ES-I3 (cell line): Measurements from ENCODE around the gene RB1.

Experiments used
- H3K36me3 ChIP-seq: 2 replicates; pipeline ENCODE4 v1.6.1; 2013; ENCODE audit warnings: mild to moderate bottlenecking, low read length, control low read depth, moderate library complexity; ENCODE audit not compliant: insufficient read depth
- H3K4me1 ChIP-seq: 2 replicates; pipeline ENCODE4 v1.6.1; 2013; ENCODE audit warnings: mild to moderate bottlenecking, control low read depth, low read length; ENCODE audit not compliant: insufficient read depth
- H3K9ac ChIP-seq: 2 replicates; pipeline ENCODE4 v1.6.1; 2013; ENCODE audit warnings: low read depth, mild to moderate bottlenecking, low read length, moderate library complexity
- H3K9me3 ChIP-seq: 2 replicates; pipeline ENCODE4 v1.6.1; 2013; ENCODE audit warnings: mild to moderate bottlenecking, low read length, moderate library complexity; ENCODE audit not compliant: control insufficient read depth, insufficient read depth

Gene RB1

GRCh38 chr13:48488995-48489394 is 185.4 kb downstream of the RB1 start:
- H3K9ac ChIP-seq: no peak overlapping the region
- H3K36me3 ChIP-seq: no peaks in the 10 kb centered on the region
- H3K9me3 ChIP-seq: no peaks in the 10 kb centered on the region
- H3K4me1 ChIP-seq: no peaks in the 10 kb centered on the region

- no peaks in the 10 kb centered on the region for H3K9me3 ChIP-seq
- no peak overlapping the region for H3K9ac ChIP-seq
- H3K36me3 ChIP-seq: no peaks in the 10 kb centered on the region
- H3K4me1 ChIP-seq: no peaks in the 10 kb centered on the region
Observed at GRCh38 chr13:48489666-48490065, 186.1 kb downstream of the RB1 start.

GRCh38 chr13:48490241-48490640 is 186.7 kb downstream of the RB1 start:
- H3K9ac ChIP-seq: no peak overlapping the region
- no peaks in the 10 kb centered on the region for H3K4me1 ChIP-seq
- no peaks in the 10 kb centered on the region for H3K36me3 ChIP-seq
- no peaks in the 10 kb centered on the region for H3K9me3 ChIP-seq

GRCh38 chr13:48491423-48492095 is 188.0 kb downstream of the RB1 start:
- H3K36me3 ChIP-seq: no peaks in the 10 kb centered on the region
- H3K9ac ChIP-seq: no peak overlapping the region
- no peaks in the 10 kb centered on the region for H3K9me3 ChIP-seq
- 0 out of 2 replicates have a peak, but pooled peaks cover 3% of the 10 kb centered on the region for H3K4me1 ChIP-seq

GRCh38 chr13:48492096-48492440 is 188.5 kb downstream of the RB1 start:
- H3K4me1 ChIP-seq: peaks cover 6% of the 10 kb centered on the region; the same call in 1 of the 2 replicates
- H3K9me3 ChIP-seq: no peaks in the 10 kb centered on the region
- H3K9ac ChIP-seq: no peak overlapping the region
- H3K36me3 ChIP-seq: no peaks in the 10 kb centered on the region

GRCh38 chr13:48492470-48493065 is 189.0 kb downstream of the RB1 start:
- Histone ChIP-seq H3K4me1 (peaks cover 6% of the 10 kb centered on the region; the same call in 1 of the 2 replicates), H3K36me3 (no peaks in the 10 kb centered on the region), H3K9me3 (no peaks in the 10 kb centered on the region), H3K9ac (no peak overlapping the region)

GRCh38 chr13:48493066-48493765 is 189.7 kb downstream of the RB1 start:
- H3K4me1 ChIP-seq: peaks cover 6% of the 10 kb centered on the region; the same call in 1 of the 2 replicates
- H3K9ac ChIP-seq: no peak overlapping the region
- no peaks in the 10 kb centered on the region for H3K36me3 ChIP-seq
- no peaks in the 10 kb centered on the region for H3K9me3 ChIP-seq

- no peaks in the 10 kb centered on the region for H3K9me3 ChIP-seq
- no peak overlapping the region for H3K9ac ChIP-seq
- H3K4me1 ChIP-seq: peaks cover 6% of the 10 kb centered on the region; the same call in 1 of the 2 replicates
- no peaks in the 10 kb centered on the region for H3K36me3 ChIP-seq
Observed at GRCh38 chr13:48493851-48494250, 190.3 kb downstream of the RB1 start.

GRCh38 chr13:48494874-48495273 is 191.3 kb downstream of the RB1 start:
- no peaks in the 10 kb centered on the region for H3K36me3 ChIP-seq
- no peaks in the 10 kb centered on the region for H3K9me3 ChIP-seq
- peaks cover 6% of the 10 kb centered on the region; the same call in 1 of the 2 replicates for H3K4me1 ChIP-seq
- no peak overlapping the region for H3K9ac ChIP-seq

- Histone ChIP-seq H3K9me3 (no peaks in the 10 kb centered on the region), H3K4me1 (peaks cover 6% of the 10 kb centered on the region; the same call in 1 of the 2 replicates), H3K36me3 (0 out of 2 replicates have a peak, but pooled peaks cover 3% of the 10 kb centered on the region), H3K9ac (no peak overlapping the region)
Observed at GRCh38 chr13:48496271-48497161, 193.0 kb downstream of the RB1 start.

- 0 out of 2 replicates have a peak, but pooled peaks cover 3% of the 10 kb centered on the region for H3K36me3 ChIP-seq
- peaks cover 6% of the 10 kb centered on the region; the same call in 1 of the 2 replicates for H3K4me1 ChIP-seq
- no peaks in the 10 kb centered on the region for H3K9me3 ChIP-seq
- no peak overlapping the region for H3K9ac ChIP-seq
Observed at GRCh38 chr13:48497669-48498068, 194.1 kb downstream of the RB1 start.

- H3K9me3 ChIP-seq: no peaks in the 10 kb centered on the region
- peaks cover 20% of the 10 kb centered on the region for H3K4me1 ChIP-seq
- H3K9ac ChIP-seq: no peak overlapping the region
- H3K36me3 ChIP-seq: 0 out of 2 replicates have a peak, but pooled peaks cover 3% of the 10 kb centered on the region
Observed at GRCh38 chr13:48500652-48501197, 197.2 kb downstream of the RB1 start.

- no peak overlapping the region for H3K9ac ChIP-seq
- no peaks in the 10 kb centered on the region for H3K9me3 ChIP-seq
- H3K36me3 ChIP-seq: 0 out of 2 replicates have a peak, but pooled peaks cover 3% of the 10 kb centered on the region
- H3K4me1 ChIP-seq: peaks cover 17% of the 10 kb centered on the region
Observed at GRCh38 chr13:48501705-48502104, 198.2 kb downstream of the RB1 start.
